ENCODE results near the gene KCNK10. TPM values are rescaled to one million over a fixed set of nuclear protein-coding genes. Genes with fewer than 3 reads are reported as not detected.

The KCNK10 gene
- total RNA-seq, 4 donors from 2014 or later: not detected

DNA sequence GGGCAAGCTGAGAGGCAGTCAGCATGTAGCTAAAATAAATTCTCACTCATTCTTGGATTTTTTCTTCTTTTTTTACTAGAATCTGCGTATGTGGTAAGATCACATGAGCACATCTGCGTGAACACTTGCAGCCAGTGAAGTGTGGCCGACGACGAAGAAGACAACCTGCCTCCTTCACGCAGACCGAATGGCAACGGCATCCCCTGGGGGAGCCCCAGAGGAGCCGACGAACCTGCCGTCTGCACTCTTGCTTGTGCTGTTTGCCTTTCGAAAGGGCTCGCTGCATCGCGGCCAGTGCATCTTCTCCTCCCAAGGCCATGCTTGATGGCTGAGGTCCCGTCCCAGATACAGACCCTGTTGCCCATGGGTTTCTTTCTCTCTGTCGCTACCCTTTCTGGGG lies 113.8 kb downstream of the KCNK10 start:
- TF ChIP-seq, protein P1, sequence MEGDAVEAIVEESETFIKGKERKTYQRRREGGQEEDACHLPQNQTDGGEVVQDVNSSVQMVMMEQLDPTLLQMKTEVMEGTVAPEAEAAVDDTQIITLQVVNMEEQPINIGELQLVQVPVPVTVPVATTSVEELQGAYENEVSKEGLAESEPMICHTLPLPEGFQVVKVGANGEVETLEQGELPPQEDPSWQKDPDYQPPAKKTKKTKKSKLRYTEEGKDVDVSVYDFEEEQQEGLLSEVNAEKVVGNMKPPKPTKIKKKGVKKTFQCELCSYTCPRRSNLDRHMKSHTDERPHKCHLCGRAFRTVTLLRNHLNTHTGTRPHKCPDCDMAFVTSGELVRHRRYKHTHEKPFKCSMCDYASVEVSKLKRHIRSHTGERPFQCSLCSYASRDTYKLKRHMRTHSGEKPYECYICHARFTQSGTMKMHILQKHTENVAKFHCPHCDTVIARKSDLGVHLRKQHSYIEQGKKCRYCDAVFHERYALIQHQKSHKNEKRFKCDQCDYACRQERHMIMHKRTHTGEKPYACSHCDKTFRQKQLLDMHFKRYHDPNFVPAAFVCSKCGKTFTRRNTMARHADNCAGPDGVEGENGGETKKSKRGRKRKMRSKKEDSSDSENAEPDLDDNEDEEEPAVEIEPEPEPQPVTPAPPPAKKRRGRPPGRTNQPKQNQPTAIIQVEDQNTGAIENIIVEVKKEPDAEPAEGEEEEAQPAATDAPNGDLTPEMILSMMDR (IDR thresholded peaks at IDR 0.05; ENCODE audit: low read depth): no peak

DNA sequence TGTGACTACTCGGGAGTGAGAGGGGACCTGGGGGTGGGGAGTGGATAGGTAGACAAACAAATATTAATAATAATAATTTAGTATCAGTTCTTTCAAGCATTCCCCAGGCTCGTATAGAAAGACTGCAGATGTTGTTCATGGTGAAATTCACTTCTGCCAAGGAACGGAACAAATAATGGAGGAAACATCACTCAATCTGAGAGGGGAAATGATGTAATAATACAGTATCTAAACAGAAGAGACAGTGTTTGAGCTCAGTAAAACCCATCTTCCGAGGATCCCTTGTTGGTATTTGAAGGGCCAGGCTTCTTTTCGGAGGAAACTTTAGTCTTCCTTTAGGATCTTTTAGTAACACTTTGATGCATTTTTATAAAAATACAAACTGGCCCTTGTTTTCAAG lies 114.2 kb downstream of the KCNK10 start:
- TF ChIP-seq, protein P1 (IDR thresholded peaks at IDR 0.05; ENCODE audit: low read depth): no peak

DNA sequence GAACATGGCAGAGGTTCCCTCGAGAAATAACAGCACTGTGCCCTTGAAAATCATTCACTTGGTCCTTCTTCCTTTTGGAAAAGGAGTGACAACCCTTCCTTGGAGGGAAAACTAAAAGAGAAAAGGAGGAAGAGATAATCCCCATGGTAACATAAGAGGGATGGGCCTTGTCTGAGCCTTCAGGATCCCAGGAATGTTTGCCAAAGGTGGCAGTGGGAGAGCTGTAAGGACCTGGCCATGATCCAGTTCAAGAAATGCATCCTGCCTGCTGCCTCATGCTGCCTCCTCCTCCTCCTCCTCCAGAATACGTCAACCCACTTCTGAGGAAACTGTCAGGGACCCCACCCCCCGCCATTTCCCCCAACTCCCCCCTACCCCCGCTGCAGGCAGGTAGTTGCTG lies 118.8 kb downstream of the KCNK10 start:
- TF ChIP-seq, protein P1 (IDR thresholded peaks at IDR 0.05; ENCODE audit: low read depth): no peak

DNA sequence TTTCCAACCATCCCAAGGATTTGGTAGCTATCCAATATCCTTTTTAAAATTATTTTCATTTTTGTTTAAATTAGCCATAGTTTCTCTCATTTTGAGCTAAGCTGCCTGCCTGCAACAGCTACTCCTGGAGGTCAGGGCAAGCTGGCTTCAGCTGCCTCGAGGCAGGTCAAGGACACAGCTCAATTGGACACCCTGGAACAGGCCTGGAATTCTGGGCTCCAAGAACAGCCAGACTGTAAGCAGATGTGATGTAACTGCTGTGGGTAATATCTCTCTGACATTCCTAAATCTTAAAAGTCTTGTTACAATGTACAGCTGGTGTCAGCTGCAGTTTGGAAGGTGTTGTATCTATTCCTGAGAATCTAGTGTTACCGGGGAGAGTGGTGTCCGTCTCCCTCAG lies 119.8 kb downstream of the KCNK10 start:
- TF ChIP-seq, protein P1 (IDR thresholded peaks at IDR 0.05; ENCODE audit: low read depth): no peak

DNA sequence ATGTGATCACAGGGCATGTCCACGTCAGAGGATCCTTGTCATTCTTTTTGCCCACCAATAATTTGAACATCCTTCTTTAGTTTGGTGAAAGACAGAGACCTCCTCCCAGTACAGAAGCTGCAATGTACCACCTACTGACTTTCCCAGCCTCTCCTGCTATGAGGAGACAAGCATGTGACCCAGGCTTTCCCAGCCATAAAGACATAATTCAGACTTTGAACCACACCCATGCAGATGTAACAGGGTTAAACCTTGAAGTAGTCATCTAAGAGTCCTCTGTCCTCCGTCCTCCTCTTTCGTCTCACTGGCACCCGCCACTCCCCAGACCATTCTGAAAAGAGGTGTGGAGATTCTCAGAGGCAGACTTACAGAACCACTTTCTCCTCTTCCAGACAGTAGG lies 120.8 kb downstream of the KCNK10 start:
- TF ChIP-seq, protein P1 (IDR thresholded peaks at IDR 0.05; ENCODE audit: low read depth): no peak

DNA sequence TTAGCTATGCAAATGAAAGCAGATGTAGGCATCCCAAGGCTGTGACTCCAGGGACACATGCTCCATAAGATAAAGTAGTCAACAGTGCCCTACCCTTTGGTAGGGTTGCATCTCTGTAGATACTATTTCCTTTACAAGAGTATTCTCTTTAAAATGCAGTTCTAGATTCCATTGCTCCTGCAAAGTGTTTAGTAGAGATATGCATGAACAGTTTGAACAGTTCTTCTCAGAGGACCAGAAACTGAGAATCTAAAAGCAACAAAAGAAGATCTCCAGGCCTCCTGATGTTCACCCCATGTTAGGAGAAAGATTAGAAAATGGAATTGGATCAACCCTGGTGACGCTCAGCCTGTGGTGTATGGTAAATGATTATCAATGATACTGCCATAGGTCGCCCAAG lies 121.2 kb downstream of the KCNK10 start:
- TF ChIP-seq, protein P1 (IDR thresholded peaks at IDR 0.05; ENCODE audit: low read depth): no peak

DNA sequence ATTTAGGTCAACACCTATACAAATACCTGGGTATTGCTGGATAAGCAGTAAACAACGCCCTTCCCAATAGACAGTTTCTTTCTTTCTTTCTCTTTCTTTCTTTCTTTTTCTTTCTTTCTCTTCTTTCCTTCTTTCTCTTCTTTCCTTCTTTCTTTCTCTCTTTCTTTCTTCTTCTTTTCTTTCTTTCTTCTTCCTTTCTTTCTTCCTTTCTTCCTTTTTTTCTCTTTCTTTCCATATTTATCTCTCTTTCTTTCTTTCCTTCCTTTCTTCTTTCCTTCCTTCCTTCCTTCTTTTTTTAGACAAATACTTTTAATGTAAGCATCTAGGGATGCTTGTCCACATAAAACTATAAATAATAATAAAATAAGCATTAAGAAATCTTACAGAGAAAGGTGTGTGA lies 123.2 kb downstream of the KCNK10 start:
- TF ChIP-seq, protein P1 (IDR thresholded peaks at IDR 0.05; ENCODE audit: low read depth): no peak

Data from subcutaneous adipose tissue (tissue), 4 donors.